HFFc6 (cell line): ENCODE results near the gene RAF1. TPM values are rescaled to one million over a fixed set of nuclear protein-coding genes. Genes with fewer than 3 reads are reported as not detected.

Experiments used
- DNase-seq: peaks from one replicate; pipeline ENCODE4 v3.0.0-alpha.2; 2018
- H3K27ac Mint-ChIP-seq: 2 replicates; pipeline ENCODE4 v1.8.0; 2020; ENCODE audit warnings: mild to moderate bottlenecking, mixed read lengths
- H3K27me3 Mint-ChIP-seq: 2 replicates; pipeline ENCODE4 v1.8.0; 2021; ENCODE audit warnings: mild to moderate bottlenecking, moderate library complexity, mixed read lengths; ENCODE audit not compliant: insufficient read depth
- H3K36me3 Mint-ChIP-seq: 2 replicates; pipeline ENCODE4 v1.8.0; 2021; ENCODE audit warnings: low read depth, mixed read lengths
- H3K4me1 Mint-ChIP-seq: 2 replicates; pipeline ENCODE4 v1.8.0; 2020; ENCODE audit warnings: low read depth, mixed read lengths
- H3K4me3 Mint-ChIP-seq: 2 replicates; pipeline ENCODE4 v1.8.0; 2020; ENCODE audit warnings: mild to moderate bottlenecking, moderate library complexity, mixed read lengths
- H3K9me3 Mint-ChIP-seq: 2 replicates; pipeline ENCODE4 v1.8.0; 2020; ENCODE audit warnings: mild to moderate bottlenecking, mixed read lengths
- total RNA-seq, 6 experiments: library from RNA; stranded (reverse); fragmentation: NEBNext Ultra II Directional; extraction: Animal tissue kit (Norgen Biotek cat#: 25700); gene quantifications; 2 replicates in 1 of 6; 3 replicates in 5 of 6; pipeline ENCODE4 v1.2.3, GENCODE V29; 2021
- TF ChIP-seq, protein P1 (sequence below): fragments of 200-600 bp; sonication (generic); IDR thresholded peaks from 2 replicates; pipeline ENCODE4 v1.5.0; 2021; ENCODE audit warnings: antibody characterized with exemption, mild to moderate bottlenecking

The RAF1 gene
- total RNA-seq, 6 experiments from 2014 or later: 78.9 to 97.5 (median 86.8) TPM

- Mint-ChIP-seq H3K9me3 (no peaks in the 10 kb centered on the region), H3K36me3 (peaks cover 51% of the 10 kb centered on the region), H3K27me3 (no peaks in the 10 kb centered on the region; the same call in 1 of the 2 replicates), H3K4me3 (no peak overlapping the region), H3K27ac (no peak overlapping the region), H3K4me1 (peaks cover 61% of the 10 kb centered on the region)
- TF ChIP-seq, protein P1, sequence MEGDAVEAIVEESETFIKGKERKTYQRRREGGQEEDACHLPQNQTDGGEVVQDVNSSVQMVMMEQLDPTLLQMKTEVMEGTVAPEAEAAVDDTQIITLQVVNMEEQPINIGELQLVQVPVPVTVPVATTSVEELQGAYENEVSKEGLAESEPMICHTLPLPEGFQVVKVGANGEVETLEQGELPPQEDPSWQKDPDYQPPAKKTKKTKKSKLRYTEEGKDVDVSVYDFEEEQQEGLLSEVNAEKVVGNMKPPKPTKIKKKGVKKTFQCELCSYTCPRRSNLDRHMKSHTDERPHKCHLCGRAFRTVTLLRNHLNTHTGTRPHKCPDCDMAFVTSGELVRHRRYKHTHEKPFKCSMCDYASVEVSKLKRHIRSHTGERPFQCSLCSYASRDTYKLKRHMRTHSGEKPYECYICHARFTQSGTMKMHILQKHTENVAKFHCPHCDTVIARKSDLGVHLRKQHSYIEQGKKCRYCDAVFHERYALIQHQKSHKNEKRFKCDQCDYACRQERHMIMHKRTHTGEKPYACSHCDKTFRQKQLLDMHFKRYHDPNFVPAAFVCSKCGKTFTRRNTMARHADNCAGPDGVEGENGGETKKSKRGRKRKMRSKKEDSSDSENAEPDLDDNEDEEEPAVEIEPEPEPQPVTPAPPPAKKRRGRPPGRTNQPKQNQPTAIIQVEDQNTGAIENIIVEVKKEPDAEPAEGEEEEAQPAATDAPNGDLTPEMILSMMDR: no peak
- DNase-seq: no peak
Measured at GRCh38 chr3:12571986-12572385, 91.9 kb downstream of the RAF1 start.

DNA sequence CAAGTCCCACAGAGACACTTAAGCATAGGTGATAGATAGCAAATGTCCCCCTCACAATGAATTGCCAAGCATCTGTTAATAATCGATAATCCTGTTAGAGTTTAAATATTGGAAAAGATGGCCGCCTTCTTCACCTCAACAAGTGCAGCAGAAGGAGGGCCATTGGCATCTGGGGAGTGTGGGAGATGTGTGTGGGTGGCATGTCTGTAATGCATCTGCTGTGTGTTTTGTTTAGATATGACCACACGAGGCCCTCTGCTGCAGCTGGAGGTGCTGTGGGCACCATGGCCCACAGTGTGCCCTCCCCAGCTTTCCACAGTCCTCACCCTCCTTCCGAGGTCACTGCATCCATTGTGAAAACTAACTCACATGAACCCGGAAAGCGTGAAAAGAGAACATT, 94.1 kb downstream of the RAF1 start:
- H3K27me3 Mint-ChIP-seq: no peaks in the 10 kb centered on the region; the same call in 1 of the 2 replicates
- TF ChIP-seq, protein P1: no peak
- peaks cover 53% of the 10 kb centered on the region for H3K4me1 Mint-ChIP-seq
- H3K36me3 Mint-ChIP-seq: peaks cover 52% of the 10 kb centered on the region
- no peak overlapping the region for H3K27ac Mint-ChIP-seq
- no peak for DNase-seq
- no peak overlapping the region for H3K4me3 Mint-ChIP-seq
- H3K9me3 Mint-ChIP-seq: no peaks in the 10 kb centered on the region

DNA sequence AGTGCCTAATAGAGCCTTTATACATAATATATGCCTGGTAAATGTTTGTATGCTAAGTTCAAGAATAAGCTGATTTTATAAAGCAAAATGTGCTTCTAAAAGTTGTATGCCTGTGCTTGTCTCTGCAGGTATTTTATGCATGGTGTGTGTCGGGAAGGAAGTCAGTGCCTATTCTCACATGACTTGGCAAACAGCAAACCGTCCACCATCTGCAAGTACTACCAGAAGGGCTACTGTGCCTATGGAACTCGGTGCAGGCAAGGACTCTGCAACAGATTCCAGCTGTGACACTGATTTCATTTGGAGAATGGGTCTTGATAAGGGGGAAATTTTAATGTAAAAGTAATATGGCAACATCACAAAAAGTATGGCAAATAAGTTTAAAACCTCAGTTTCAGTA, 95.2 kb downstream of the RAF1 start:
- peaks cover 47% of the 10 kb centered on the region for H3K4me1 Mint-ChIP-seq
- H3K27me3 Mint-ChIP-seq: no peaks in the 10 kb centered on the region
- TF ChIP-seq, protein P1: no peak
- no peaks in the 10 kb centered on the region for H3K9me3 Mint-ChIP-seq
- no peak overlapping the region for H3K4me3 Mint-ChIP-seq
- peaks cover 43% of the 10 kb centered on the region for H3K36me3 Mint-ChIP-seq
- no peak for DNase-seq
- H3K27ac Mint-ChIP-seq: no peak overlapping the region

- Mint-ChIP-seq H3K4me1 (peaks cover 50% of the 10 kb centered on the region), H3K4me3 (no peak overlapping the region), H3K9me3 (no peaks in the 10 kb centered on the region), H3K27ac (no peak overlapping the region), H3K27me3 (peaks cover 3% of the 10 kb centered on the region; the same call in 1 of the 2 replicates), H3K36me3 (peaks cover 35% of the 10 kb centered on the region)
- no peak for DNase-seq
- TF ChIP-seq, protein P1: no peak
Measured at GRCh38 chr3:12566976-12567375, 96.9 kb downstream of the RAF1 start.

GRCh38 chr3:12562451-12562850, 101.5 kb downstream of the RAF1 start:
- TF ChIP-seq, protein P1: no peak
- Mint-ChIP-seq H3K9me3 (no peaks in the 10 kb centered on the region), H3K27ac (no peak overlapping the region)

DNA sequence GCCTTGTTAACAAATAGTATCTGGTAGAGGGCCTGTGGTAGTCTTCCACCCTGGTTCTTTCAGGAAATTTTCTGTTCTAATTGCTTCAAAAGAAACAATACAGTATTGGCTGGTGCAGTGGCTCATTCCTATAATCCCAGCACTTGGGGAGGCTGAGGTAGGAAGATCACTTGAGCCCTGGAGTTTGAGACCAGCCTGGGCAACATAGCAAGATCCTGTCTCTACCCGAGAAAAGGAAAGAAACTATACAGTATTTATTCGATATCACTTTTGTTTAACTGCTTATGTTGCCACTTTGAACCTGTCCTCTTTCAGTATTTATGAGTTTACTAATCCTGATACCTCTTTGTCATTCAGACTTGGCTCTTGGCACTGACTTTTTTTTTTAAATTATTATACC, 102.5 kb downstream of the RAF1 start:
- peaks cover 3% of the 10 kb centered on the region; the same call in 1 of the 2 replicates for H3K27me3 Mint-ChIP-seq
- H3K4me1 Mint-ChIP-seq: peaks cover 69% of the 10 kb centered on the region
- H3K9me3 Mint-ChIP-seq: no peaks in the 10 kb centered on the region
- TF ChIP-seq, protein P1: no peak
- H3K27ac Mint-ChIP-seq: no peak overlapping the region; the same call in 1 of the 2 replicates
- H3K4me3 Mint-ChIP-seq: no peak overlapping the region
- H3K36me3 Mint-ChIP-seq: peaks cover 5% of the 10 kb centered on the region; the same call in 1 of the 2 replicates
- no peak for DNase-seq

More at GRCh38 chr3:12562451-12562850, 101.5 kb downstream of the RAF1 start:
- Mint-ChIP-seq H3K4me3 (no peak overlapping the region), H3K27me3 (peaks cover 3% of the 10 kb centered on the region; the same call in 1 of the 2 replicates), H3K4me1 (peaks cover 73% of the 10 kb centered on the region), H3K36me3 (peaks cover 11% of the 10 kb centered on the region)
- no peak for DNase-seq
